AG10803 (cell line): ENCODE results near the gene YWHAG.

Experiments
- DNase-seq: peaks from one replicate; pipeline ENCODE4 v3.0.0; 2010; ENCODE audit warnings: low read depth
- H3K4me3 ChIP-seq: 2 replicates; pipeline ENCODE4 v1.5.1; 2011; ENCODE audit warnings: mild to moderate bottlenecking, low read length, control low read depth
- CTCF ChIP-seq: conservative IDR thresholded peaks from 2 replicates; pipeline ENCODE4 v1.5.1; 2011; ENCODE audit warnings: mild to moderate bottlenecking, low read length, control low read depth, inconsistent platforms

YWHAG gene

GRCh38 chr7:76281006-76281705 lies 77.6 kb downstream of the YWHAG start:
- 0 out of 2 replicates have a peak overlapping the region, but pooled peaks have one; percentile 32 for H3K4me3 ChIP-seq
- DNase-seq: no peak
- no peak for TF ChIP-seq CTCF

- H3K4me3 ChIP-seq: no peak overlapping the region
- DNase-seq: no peak
- no peak for TF ChIP-seq CTCF
Observed at GRCh38 chr7:76280408-76280807, 78.4 kb downstream of the YWHAG start.

- no peak overlapping the region for H3K4me3 ChIP-seq
- DNase-seq: no peak
- TF ChIP-seq CTCF: no peak
Observed at GRCh38 chr7:76278540-76278939, 80.3 kb downstream of the YWHAG start.
